A673 (cell line): ENCODE measurements around the gene KPNA6.

Experiments
- CTCF ChIP-seq: fragments of 300-800, 200-600 bp; sonication (generic); conservative IDR thresholded peaks from 2 replicates; pipeline ENCODE4 v1.5.1; 2017; ENCODE audit warnings: low read depth, mild to moderate bottlenecking, antibody characterized with exemption, low read length, moderate library complexity, mixed read lengths
- EZH2 ChIP-seq: fragments of 200-600 bp; sonication (generic); IDR thresholded peaks from 2 replicates; pipeline ENCODE4 v1.6.1; 2017; ENCODE audit warnings: borderline replicate concordance, low read depth, mild to moderate bottlenecking, mixed read lengths, antibody characterized with exemption, low read length; ENCODE audit not compliant: poor library complexity, severe bottlenecking

- no peak for TF ChIP-seq CTCF
- no peak for TF ChIP-seq EZH2
Measured at GRCh38 chr1:32111789-32112188, 3.9 kb downstream of the KPNA6 start.
